Lower leg skin (tissue), 4 donors: Measurements from ENCODE around the gene GOLGA1. TPM values are rescaled to one million over a fixed set of nuclear protein-coding genes. Genes with fewer than 3 reads are reported as not detected.

Experiments
- DNase-seq, 2 donors: peaks; one replicate each; pipeline ENCODE4 v3.0.0-alpha.2; 2019; ENCODE audit warnings: low spot score in 2 of 2
- H3K4me3 ChIP-seq: fragments of 200-600 bp; sonication (generic); 2 replicates; pipeline ENCODE4 v1.5.1; 2017; ENCODE audit warnings: mild to moderate bottlenecking, low read depth; ENCODE audit not compliant: poor library complexity, severe bottlenecking
- POLR2A ChIP-seq, 2 donors: fragments of 450-650 bp; IDR thresholded peaks; one replicate each; pipeline ENCODE4 v1.6.1; 2016 to 2017; ENCODE audit warnings: antibody characterized with exemption in 2 of 2, mild to moderate bottlenecking in 1 of 2, moderate library complexity in 1 of 2
- WGBS, 2 donors: methylation state at CpG; one replicate each; pipeline ENCODE4 v1.1.5; 2018; 5-methylcytosine and 5-hydroxymethylcytosine counted together
- intact Hi-C: fragments of 100-400 bp; cut with DNase I; formaldehyde crosslinking; loops from one replicate; pipeline ENCODE4 v1.15.0; 2023; ENCODE audit warnings: low total_unique reads
- total RNA-seq, 4 donors: library from RNA; depleted of rRNA; stranded (reverse); fragments of >200 nt; gene quantifications; one replicate each; pipeline ENCODE4 v1.1.0, GENCODE V29; 2016
- TF ChIP-seq, protein P1 (sequence below), 3 donors: fragments of 450-650 bp; IDR thresholded peaks; one replicate each; pipeline ENCODE4 v1.5.1; 2016; ENCODE audit warnings: antibody characterized with exemption in 3 of 3, mild to moderate bottlenecking in 3 of 3, moderate library complexity in 2 of 3

Gene GOLGA1
- total RNA-seq, 4 donors from 2014 or later = 15.0 to 23.4 (median 18.0) TPM

DNA sequence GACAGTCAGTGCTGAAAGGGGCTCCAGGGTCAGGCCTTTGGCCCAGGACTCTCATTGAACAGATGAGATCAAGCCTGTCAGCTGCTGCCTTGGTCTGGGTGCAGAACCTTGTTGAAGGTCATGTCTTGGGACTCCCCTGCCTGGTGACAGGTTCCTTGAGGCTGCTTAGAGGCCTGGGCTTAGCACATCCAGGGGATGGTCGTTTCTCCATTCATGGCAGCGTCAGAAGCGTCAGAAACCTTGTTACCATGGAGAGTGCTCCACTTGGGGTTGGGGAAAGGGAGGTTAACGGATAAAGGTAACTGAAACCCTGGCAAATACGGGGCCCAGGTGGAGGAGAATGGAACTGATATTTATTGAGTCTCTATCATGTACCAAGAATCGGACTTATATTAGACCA, 70.2 kb downstream of the GOLGA1 start:
- TF ChIP-seq, protein P1, sequence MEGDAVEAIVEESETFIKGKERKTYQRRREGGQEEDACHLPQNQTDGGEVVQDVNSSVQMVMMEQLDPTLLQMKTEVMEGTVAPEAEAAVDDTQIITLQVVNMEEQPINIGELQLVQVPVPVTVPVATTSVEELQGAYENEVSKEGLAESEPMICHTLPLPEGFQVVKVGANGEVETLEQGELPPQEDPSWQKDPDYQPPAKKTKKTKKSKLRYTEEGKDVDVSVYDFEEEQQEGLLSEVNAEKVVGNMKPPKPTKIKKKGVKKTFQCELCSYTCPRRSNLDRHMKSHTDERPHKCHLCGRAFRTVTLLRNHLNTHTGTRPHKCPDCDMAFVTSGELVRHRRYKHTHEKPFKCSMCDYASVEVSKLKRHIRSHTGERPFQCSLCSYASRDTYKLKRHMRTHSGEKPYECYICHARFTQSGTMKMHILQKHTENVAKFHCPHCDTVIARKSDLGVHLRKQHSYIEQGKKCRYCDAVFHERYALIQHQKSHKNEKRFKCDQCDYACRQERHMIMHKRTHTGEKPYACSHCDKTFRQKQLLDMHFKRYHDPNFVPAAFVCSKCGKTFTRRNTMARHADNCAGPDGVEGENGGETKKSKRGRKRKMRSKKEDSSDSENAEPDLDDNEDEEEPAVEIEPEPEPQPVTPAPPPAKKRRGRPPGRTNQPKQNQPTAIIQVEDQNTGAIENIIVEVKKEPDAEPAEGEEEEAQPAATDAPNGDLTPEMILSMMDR (IDR thresholded peaks at IDR 0.05) = no peak
- intact Hi-C loops = no loop called here
- no peak overlapping the region for H3K4me3 ChIP-seq
- 43 to 47% methylated on average over 6 of the region's 6 CpGs for WGBS, 2 donors
- no peak for DNase-seq

DNA sequence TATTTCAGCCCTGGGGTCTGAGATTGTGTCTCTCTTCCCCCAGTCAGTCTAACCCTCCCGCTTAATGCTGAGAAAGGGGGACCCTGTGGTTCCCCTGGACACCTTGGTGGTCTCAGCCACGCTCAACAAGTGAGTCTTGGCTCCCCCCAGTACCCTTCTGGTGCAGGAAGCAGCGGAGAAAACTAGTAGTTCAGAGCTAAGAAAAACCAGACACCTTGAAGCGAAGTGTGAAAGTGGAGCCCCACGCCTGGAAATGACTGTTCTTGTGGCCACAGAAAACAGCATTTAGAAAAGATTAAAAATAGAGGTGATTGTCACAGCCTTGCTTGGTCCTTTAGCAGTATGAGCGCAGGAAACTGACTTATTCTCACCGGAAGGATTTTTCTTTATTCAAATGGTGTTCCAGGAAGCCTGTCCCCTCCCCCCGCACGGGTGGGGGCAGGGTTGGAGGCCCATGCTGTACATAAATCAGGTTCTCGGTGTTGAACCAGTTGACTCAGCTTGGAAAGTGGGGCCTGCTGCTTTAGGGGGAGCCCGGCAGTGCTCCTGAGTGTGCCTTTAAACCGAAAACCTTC, 70.8 kb downstream of the GOLGA1 start:
- WGBS, 2 donors = 4 to 5% methylated on average over 12 of the region's 12 CpGs
- DNase-seq = no peak
- TF ChIP-seq, protein P1 (IDR thresholded peaks at IDR 0.05) = no peak
- TF ChIP-seq POLR2A (IDR thresholded peaks at IDR 0.05) = no peak
- intact Hi-C loops = no loop called here
- peak overlapping the region; percentile 94 for H3K4me3 ChIP-seq

DNA sequence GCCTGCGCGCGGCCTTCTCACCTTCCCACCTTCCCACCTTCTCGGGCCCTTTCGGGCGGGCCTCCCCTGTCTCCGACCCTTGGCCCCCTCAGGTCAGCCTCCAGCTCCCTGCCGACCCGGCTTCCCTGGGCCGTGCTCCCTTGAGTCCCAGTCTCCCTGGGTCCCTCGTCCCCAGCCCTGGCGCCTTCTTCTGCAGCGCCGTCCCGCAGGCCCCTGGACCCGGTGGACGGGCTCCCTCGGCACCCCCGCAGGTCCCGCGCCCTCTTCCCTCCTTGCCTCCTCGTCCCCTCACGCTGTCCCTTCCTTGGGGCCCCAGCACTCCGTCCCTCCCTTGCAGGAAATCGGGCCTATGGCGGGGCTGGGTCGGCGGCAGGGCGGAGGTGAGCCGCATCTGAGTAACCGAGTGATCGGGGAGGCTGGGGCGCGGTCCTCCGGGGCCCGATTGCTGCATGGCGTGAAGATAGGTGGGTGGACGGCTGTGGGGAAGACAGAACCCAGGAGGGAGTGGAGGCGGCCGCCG, 71.4 kb downstream of the GOLGA1 start:
- peak overlapping the region; percentile 94 for H3K4me3 ChIP-seq
- TF ChIP-seq, protein P1 (IDR thresholded peaks at IDR 0.05) = no peak
- TF ChIP-seq POLR2A (IDR thresholded peaks at IDR 0.05) = no peak
- 0 to 1% methylated on average over 36 to 39 of the region's 41 CpGs for WGBS, 2 donors
- intact Hi-C loops = no loop called here
- peak in 1 of 2 donors; percentile 91 for DNase-seq

DNA sequence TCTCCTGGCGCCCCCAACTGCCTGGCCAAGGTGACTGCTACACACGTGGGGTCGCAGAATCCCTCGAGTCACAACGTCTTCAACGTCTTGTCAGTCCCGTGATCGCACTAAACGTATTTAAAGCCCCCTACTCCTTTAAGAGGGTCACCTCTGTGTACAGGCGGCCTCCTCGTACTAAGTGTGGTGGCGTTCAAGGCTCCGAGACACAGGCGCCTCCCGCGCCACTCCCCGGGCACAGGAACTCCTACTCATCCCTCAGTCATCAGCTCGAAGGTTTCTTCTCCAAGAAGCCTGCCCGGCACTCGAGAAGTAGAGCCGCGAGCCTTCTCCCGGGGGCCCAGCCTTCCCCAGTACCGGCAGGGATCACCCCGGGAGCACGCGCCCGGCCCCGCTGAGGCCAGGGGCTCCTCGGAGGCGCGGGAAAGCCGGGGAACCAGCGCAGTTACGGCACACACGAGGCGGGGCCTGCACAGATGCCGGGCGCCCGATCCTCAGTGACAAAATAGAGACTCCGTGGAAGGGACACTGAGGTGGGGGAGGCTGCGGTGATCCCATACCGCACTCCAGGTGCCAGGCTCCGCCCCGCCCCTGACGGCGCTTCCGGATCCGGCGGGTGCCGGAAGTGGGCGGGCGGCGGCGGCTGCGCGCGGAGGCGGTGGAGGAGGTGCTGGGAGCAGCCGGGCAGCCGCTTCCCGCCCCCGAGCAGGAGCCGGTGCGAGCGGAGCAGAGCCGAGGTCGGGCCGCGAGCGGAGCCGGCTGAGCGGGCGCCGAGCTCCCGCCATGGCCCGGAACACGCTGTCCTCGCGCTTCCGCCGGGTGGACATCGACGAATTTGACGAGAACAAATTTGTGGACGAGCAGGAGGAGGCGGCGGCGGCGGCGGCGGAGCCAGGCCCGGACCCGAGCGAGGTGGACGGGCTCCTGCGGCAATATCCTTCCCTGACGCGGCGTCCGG, 72.1 kb downstream of the GOLGA1 start:
- DNase-seq = peak; percentile 68 to 96
- intact Hi-C loops = no loop called here
- peak in 1 of 2 donors; percentile 78 for TF ChIP-seq POLR2A (IDR thresholded peaks at IDR 0.05)
- TF ChIP-seq, protein P1 (IDR thresholded peaks at IDR 0.05) = no peak
- 0 to 1% methylated on average over 42 to 47 of the region's 101 CpGs for WGBS, 2 donors
- H3K4me3 ChIP-seq = peak overlapping the region; percentile 94

DNA sequence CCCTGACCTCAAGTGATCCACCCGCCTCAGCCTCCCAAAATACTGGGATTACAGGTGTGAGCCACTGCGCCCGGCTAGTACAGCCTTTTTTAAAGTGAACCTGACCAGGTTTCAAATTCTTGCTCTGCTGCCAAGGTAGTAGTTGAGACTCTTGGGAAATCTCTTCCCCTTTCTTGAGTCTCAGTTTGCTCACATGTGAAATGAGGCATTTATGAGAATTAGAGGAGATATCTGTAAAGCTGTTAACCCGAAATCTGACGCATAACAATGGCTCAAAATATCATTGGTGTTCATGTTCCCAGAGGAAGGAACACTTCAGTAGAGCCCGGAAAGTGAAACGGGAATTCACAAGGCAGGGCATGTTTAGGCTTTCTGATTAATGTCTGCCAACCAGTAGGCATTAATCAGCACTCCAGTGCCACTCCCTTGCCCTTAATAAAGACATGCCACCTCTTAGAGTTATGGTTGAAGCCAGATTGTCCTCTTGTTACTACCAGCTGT, 77.5 kb downstream of the GOLGA1 start:
- intact Hi-C loops = no loop called here
- DNase-seq = peak in 1 of 2 donors; percentile 54
- TF ChIP-seq, protein P1 (IDR thresholded peaks at IDR 0.05) = no peak
- TF ChIP-seq POLR2A (IDR thresholded peaks at IDR 0.05) = no peak
- H3K4me3 ChIP-seq = no peak overlapping the region
- 37 to 40% methylated on average over 7 of the region's 7 CpGs for WGBS, 2 donors
